GM12891 (cell line): ENCODE measurements around the gene BCL2L12.

Experiments
- PAX5 ChIP-seq: IDR thresholded peaks from 2 replicates; pipeline ENCODE4 v1.6.1; 2011; ENCODE audit warnings: low read length, moderate library complexity, mild to moderate bottlenecking; ENCODE audit not compliant: insufficient read depth, severe bottlenecking
- POLR2A ChIP-seq: IDR thresholded peaks from 2 replicates; pipeline ENCODE4 v1.6.1; 2011; ENCODE audit warnings: low read depth, low read length, control low read depth
- POLR2AphosphoS5 ChIP-seq: IDR thresholded peaks from 2 replicates; pipeline ENCODE4 v1.6.1; 2011; ENCODE audit warnings: low read depth, low read length, control low read depth
- SPI1 ChIP-seq: IDR thresholded peaks from 2 replicates; pipeline ENCODE4 v1.6.1; 2011; ENCODE audit warnings: low read depth, low read length, control low read depth
- TAF1 ChIP-seq: IDR thresholded peaks from 2 replicates; pipeline ENCODE4 v1.6.1; 2011; ENCODE audit warnings: low read depth, low read length, control low read depth

DNA sequence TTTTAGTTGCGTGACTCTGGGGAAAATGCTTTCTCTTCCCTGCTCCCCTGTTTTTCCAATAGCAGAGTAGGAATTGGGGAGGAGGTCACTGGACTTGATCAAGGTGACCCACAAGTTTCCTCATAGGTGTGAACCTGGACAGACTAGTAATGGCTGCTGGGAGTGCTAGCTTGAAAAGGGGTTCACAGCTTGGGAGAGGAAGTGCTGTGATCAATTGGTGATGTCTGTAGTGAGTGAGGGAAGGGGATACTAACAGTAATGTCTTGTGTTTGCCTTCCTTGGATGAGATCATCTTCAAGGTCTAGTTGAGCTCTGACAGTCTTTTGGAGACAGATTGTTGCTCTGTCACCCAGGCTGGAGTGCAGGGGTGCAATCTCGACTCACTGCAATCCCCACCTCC is 1.7 kb downstream of the BCL2L12 start:
- no peak for TF ChIP-seq POLR2A
- no peak for TF ChIP-seq POLR2AphosphoS5
- TF ChIP-seq TAF1: no peak
- TF ChIP-seq SPI1: peak; percentile 56
- TF ChIP-seq PAX5: no peak
